Vagina (tissue), 2 donors: Measurements from ENCODE around the gene HDGFL2.

Source experiments
- CTCF ChIP-seq, 3 experiments: fragments of 450-650 bp in 2 of 3; fragments of 200-600 bp in 1 of 3; sonication (generic) in 1 of 3; IDR thresholded peaks; one replicate each; pipeline ENCODE4 v1.5.1; 2017 to 2019; ENCODE audit warnings: antibody characterized with exemption in 3 of 3, mild to moderate bottlenecking in 2 of 3, moderate library complexity in 2 of 3
- POLR2A ChIP-seq, 2 donors: fragments of 450-650 bp; IDR thresholded peaks; one replicate each; pipeline ENCODE4 v1.6.1; 2017; ENCODE audit warnings: antibody characterized with exemption in 2 of 2, mild to moderate bottlenecking in 2 of 2, moderate library complexity in 2 of 2
- POLR2AphosphoS5 ChIP-seq, 2 donors: sonication (generic); formaldehyde crosslinking; IDR thresholded peaks; one replicate each; pipeline ENCODE4 v1.9.0; 2017; ENCODE audit warnings: antibody characterized with exemption in 2 of 2, mild to moderate bottlenecking in 2 of 2, low read depth in 1 of 2; ENCODE audit not compliant: insufficient read depth in 1 of 2

GRCh38 chr19:4529924-4530522 lies 57.9 kb downstream of the HDGFL2 start:
- TF ChIP-seq POLR2A (IDR thresholded peaks at IDR 0.05), result no peak
- TF ChIP-seq CTCF (IDR thresholded peaks at IDR 0.05), result no peak
- TF ChIP-seq POLR2AphosphoS5 (IDR thresholded peaks at IDR 0.05; ENCODE audit: insufficient read depth in 1 of 2, low read depth in 1 of 2), result no peak
